Heart left ventricle (tissue), 13 donors: ENCODE data around the gene FBXL17.
"Not testable (repeated sequence)": the region's sequence is repeated elsewhere in the genome, so short reads cannot be mapped to it uniquely, and the experiment has no call there.

ENCODE experiments used
- CTCF ChIP-seq, 12 donors: fragments of 200-600 bp; sonication (generic) in 4 of 12; IDR thresholded peaks; one replicate each; pipeline versions ENCODE4 v1.5.0 to v1.8.0; 2018 to 2022; ENCODE audit warnings: antibody characterized with exemption in 12 of 12, mild to moderate bottlenecking in 5 of 12
- POLR2A ChIP-seq, 2 donors: fragments of 450-650 bp; IDR thresholded peaks; one replicate each; pipeline ENCODE4 v1.6.1; 2017; ENCODE audit warnings: antibody characterized with exemption in 2 of 2, mild to moderate bottlenecking in 2 of 2, moderate library complexity in 2 of 2
- donor health status: ischemic (EF 13 %, LVEDD 7.1; RV severe dilation, severe dysfunction).
- donor health status: DM: no; HTN: yes; CAD: no.
- donor health status: DM: no; HTN: no; CAD: no.
- donor health status: ischemic (EF 25% LVEDD 6.9; RV normal size, moderate dysfunction).
- donor health status: ischemic (EF 25% LVEDD 5.7; RV mildly dilated, moderate dysfunction).
- donor health status: ischemic (EF 35%, LVEDD 5.7; RV mildly dilated, moderate dysfunction).
- donor health status: nonischemic (EF 11% LVEDD 7.7; RV severe dilation, severe dysfunction).
- donor health status: DM: yes; HTN: yes; CAD: no.
- donor health status: PGD.
- donor health status: ischemic (EF 29% LVEDD 5.4; RV normal size, mild dysfunction).
- donor health status: nonischemic (EF 23%, LVEDD 6.1; RV moderate dilation, normal function).

GRCh38 chr5:108152854-108153253 lies 229.0 kb downstream of the FBXL17 start:
- not testable (repeated sequence) for TF ChIP-seq CTCF, POLR2A (IDR thresholded peaks at IDR 0.05)
